GM12872 (cell line): ENCODE data around the gene WNT3A.

ENCODE experiments used
- CTCF ChIP-seq: IDR thresholded peaks from 3 replicates; pipeline ENCODE4 v1.5.1; 2011; ENCODE audit warnings: low read depth, mild to moderate bottlenecking, low read length, moderate library complexity; ENCODE audit not compliant: insufficient read depth

WNT3A gene

GRCh38 chr1:228006786-228007048 lies at the start of gene WNT3A:
Gene WNT3A (plus strand): TSS chr1:228006998. CDS start chr1:228007129, 131 bp downstream.
- no peak for TF ChIP-seq CTCF

- TF ChIP-seq CTCF, result no peak
These were observed 48.0 kb upstream of the WNT3A start for GRCh38 chr1:227958617-227959324.

- TF ChIP-seq CTCF, result no peak
These were observed 47.4 kb upstream of the WNT3A start for GRCh38 chr1:227959325-227959860.

GRCh38 chr1:227961651-227962466 lies 44.9 kb upstream of the WNT3A start:
- TF ChIP-seq CTCF, result no peak

- no peak for TF ChIP-seq CTCF
These were observed 19.6 kb upstream of the WNT3A start for GRCh38 chr1:227987181-227987580.

- no peak for TF ChIP-seq CTCF
These were observed 12.0 kb upstream of the WNT3A start for GRCh38 chr1:227994632-227995300.
